ENCODE results near the gene RRAGC.

GRCh38 chr1:38834937-38835827, 24.4 kb downstream of the RRAGC start:
- peak; percentile 97 for TF ChIP-seq RAD21 (conservative IDR thresholded peaks at IDR 0.05)
- TF ChIP-seq POLR2AphosphoS5 (IDR thresholded peaks at IDR 0.05) = no peak
- peak; percentile 94 for TF ChIP-seq CTCF (IDR thresholded peaks at IDR 0.05; ENCODE audit: poor library complexity, severe bottlenecking)
- no peak for TF ChIP-seq TAF1 (IDR thresholded peaks at IDR 0.05; ENCODE audit: low read depth)
- no peak for TF ChIP-seq EP300 (conservative IDR thresholded peaks at IDR 0.05; ENCODE audit: poor library complexity, severe bottlenecking)
